ENCODE measurements around the gene PDE10A.

GRCh38 chr6:165584541-165584940, 78.5 kb downstream of the PDE10A start:
- TF ChIP-seq POLR2AphosphoS5 (IDR thresholded peaks at IDR 0.05; ENCODE audit: low read depth) (no peak), CTCF (IDR thresholded peaks at IDR 0.05; ENCODE audit: insufficient read depth, low read length) (no peak), REST (IDR thresholded peaks at IDR 0.05; ENCODE audit: insufficient replicate concordance, low read depth) (no peak), SPI1 (IDR thresholded peaks at IDR 0.05; ENCODE audit: borderline replicate concordance, low read depth) (no peak), GABPA (IDR thresholded peaks at IDR 0.05; ENCODE audit: low read depth) (no peak)

Measured in HL-60 (cell line).